Smooth muscle cell (in vitro differentiated cells): ENCODE data around the gene UBN1. TPM values are rescaled to one million over a fixed set of nuclear protein-coding genes. Genes with fewer than 3 reads are reported as not detected.
A peak's percentile ranks its signal among the peaks of the same experiment; 100 is the strongest.

ENCODE experiments used
- DNase-seq: peaks from one replicate; lab custom pipeline; 2025; ENCODE audit not compliant: unreplicated experiment; lab: John Stamatoyannopoulos, UW
- H2AFZ ChIP-seq: fragments of 200-600 bp; sonication (generic); 2 replicates; pipeline ENCODE4 v1.6.0; 2016; ENCODE audit warnings: antibody characterized with exemption, low read depth, mild to moderate bottlenecking
- H3F3A ChIP-seq: fragments of 200-600 bp; sonication (generic); 2 replicates; pipeline ENCODE4 v1.6.0; 2017; ENCODE audit warnings: antibody characterized with exemption, low read depth
- H3K27ac ChIP-seq: fragments of 200-600 bp; sonication (generic); 2 replicates; pipeline ENCODE4 v1.5.1; 2016; ENCODE audit warnings: low read depth, mild to moderate bottlenecking
- H3K27me3 ChIP-seq: fragments of 200-600 bp; sonication (generic); 2 replicates; pipeline ENCODE4 v1.6.1; 2016; ENCODE audit warnings: low read depth, mild to moderate bottlenecking
- H3K36me3 ChIP-seq: fragments of 200-600 bp; sonication (generic); 2 replicates; pipeline ENCODE4 v1.5.1; 2016; ENCODE audit warnings: low read depth
- H3K4me1 ChIP-seq: fragments of 200-600 bp; sonication (generic); 2 replicates; pipeline ENCODE4 v1.5.1; 2016; ENCODE audit warnings: low read depth
- H3K4me2 ChIP-seq: fragments of 200-600 bp; sonication (generic); 2 replicates; pipeline ENCODE4 v1.6.0; 2016; ENCODE audit warnings: mild to moderate bottlenecking
- H3K4me3 ChIP-seq: fragments of 200-600 bp; sonication (generic); 2 replicates; pipeline ENCODE4 v1.5.1; 2016; ENCODE audit warnings: mild to moderate bottlenecking
- H3K79me2 ChIP-seq: fragments of 200-600 bp; sonication (generic); 2 replicates; pipeline ENCODE4 v1.6.0; 2016; ENCODE audit warnings: low read depth, mild to moderate bottlenecking
- H3K9ac ChIP-seq: fragments of 200-600 bp; sonication (generic); 2 replicates; pipeline ENCODE4 v1.6.0; 2016; ENCODE audit warnings: low read depth
- H3K9me3 ChIP-seq: fragments of 200-600 bp; sonication (generic); replicated peaks from 2 replicates; pipeline ENCODE4 v1.5.1; 2016; ENCODE audit warnings: low read depth
- H4K20me1 ChIP-seq: fragments of 200-600 bp; sonication (generic); 2 replicates; pipeline ENCODE4 v1.6.0; 2016; ENCODE audit warnings: low read depth
- WGBS: methylation state at CpG from one replicate; pipeline ENCODE4 v1.1.7; 2016; ENCODE audit warnings: low lambda C conversion rate; 5-methylcytosine and 5-hydroxymethylcytosine counted together
- polyA plus RNA-seq: library from polyadenylated mRNA; unstranded; fragments of >200 nt; fragmentation: Nextera tagmentation; extraction: Ambion mirVana; gene quantifications from 2 replicates; pipeline ENCODE4 v1.2.1, GENCODE V29; 2016
- total RNA-seq: library from RNA; depleted of rRNA; stranded (reverse); fragments of >200 nt; gene quantifications from 2 replicates; pipeline ENCODE4 v1.2.3, GENCODE V29; 2014
- TF ChIP-seq, protein P1 (sequence below): fragments of 200-600 bp; sonication (generic); IDR thresholded peaks from 2 replicates; pipeline ENCODE4 v1.5.1; 2017; ENCODE audit warnings: borderline replicate concordance, mild to moderate bottlenecking, antibody characterized with exemption; ENCODE audit not compliant: insufficient read depth, poor library complexity, severe bottlenecking

UBN1 gene
- total and polyA plus RNA-seq, 2 experiments from 2014 or later: 16.2 to 29.7 TPM

DNA sequence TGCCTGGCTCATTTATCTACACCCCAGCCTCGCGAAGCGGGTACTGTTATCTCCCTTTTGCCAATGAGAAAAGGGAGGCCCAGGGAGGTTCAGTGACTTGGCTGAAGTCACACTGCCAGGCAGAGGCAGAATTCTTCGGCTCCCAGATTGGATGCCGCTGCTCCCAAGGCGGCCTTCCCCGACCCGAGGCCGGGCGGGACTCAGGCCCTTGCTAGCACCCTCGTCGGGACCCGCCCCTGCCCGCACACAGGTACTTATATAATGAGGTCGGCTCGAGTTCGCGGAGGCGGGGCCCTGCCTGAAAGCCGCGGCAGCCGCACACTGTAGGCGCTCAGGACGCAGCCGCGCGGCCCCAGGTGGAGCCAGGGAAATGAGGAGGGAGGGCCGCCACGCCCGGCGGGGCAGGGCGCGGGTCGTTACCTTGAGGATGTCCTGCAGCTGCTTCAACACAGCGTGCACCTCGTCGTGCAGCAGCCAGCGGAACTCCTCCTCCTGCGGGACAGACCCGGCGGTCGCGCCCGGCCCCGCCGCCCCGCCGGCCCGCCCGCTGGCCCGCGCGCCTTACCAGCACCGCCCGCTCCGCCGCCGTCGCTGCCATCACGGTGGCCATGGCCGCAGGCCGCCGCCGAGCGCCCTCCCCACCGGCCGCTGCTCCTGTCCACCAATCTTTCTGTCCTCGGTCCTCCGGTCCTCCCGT, 45.2 kb upstream of the UBN1 start, which contains the start of gene ROGDI:
TSS of gene ROGDI (minus strand) at position 672 of the 697 bp plus-strand sequence. CDS start at position 610, 62 bp downstream.
- no peaks in the 10 kb centered on the region for H4K20me1 ChIP-seq
- peaks cover 25% of the 10 kb centered on the region for H3F3A ChIP-seq
- H3K4me1 ChIP-seq: peaks cover 8% of the 10 kb centered on the region
- WGBS: under 1% methylated on average over 37 of the region's 70 CpGs
- peak within 1 kb of the TSS; percentile 59 for H3K27ac ChIP-seq
- H3K27me3 ChIP-seq: no peaks in the 10 kb centered on the region
- peak within 1 kb of the TSS; percentile 86 for H3K4me3 ChIP-seq
- no peaks in the 10 kb centered on the region for H3K9me3 ChIP-seq
- peaks cover 4% of the 10 kb centered on the region for H3K79me2 ChIP-seq
- peaks cover 3% of the 10 kb centered on the region for H3K36me3 ChIP-seq
- peak within 1 kb of the TSS; percentile 55 for H3K9ac ChIP-seq
- no peak for DNase-seq
- TF ChIP-seq, protein P1, sequence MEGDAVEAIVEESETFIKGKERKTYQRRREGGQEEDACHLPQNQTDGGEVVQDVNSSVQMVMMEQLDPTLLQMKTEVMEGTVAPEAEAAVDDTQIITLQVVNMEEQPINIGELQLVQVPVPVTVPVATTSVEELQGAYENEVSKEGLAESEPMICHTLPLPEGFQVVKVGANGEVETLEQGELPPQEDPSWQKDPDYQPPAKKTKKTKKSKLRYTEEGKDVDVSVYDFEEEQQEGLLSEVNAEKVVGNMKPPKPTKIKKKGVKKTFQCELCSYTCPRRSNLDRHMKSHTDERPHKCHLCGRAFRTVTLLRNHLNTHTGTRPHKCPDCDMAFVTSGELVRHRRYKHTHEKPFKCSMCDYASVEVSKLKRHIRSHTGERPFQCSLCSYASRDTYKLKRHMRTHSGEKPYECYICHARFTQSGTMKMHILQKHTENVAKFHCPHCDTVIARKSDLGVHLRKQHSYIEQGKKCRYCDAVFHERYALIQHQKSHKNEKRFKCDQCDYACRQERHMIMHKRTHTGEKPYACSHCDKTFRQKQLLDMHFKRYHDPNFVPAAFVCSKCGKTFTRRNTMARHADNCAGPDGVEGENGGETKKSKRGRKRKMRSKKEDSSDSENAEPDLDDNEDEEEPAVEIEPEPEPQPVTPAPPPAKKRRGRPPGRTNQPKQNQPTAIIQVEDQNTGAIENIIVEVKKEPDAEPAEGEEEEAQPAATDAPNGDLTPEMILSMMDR: no peak
- peak within 1 kb of the TSS; percentile 97 for H3K4me2 ChIP-seq
- H2AFZ ChIP-seq: peak within 1 kb of the TSS; percentile 70

DNA sequence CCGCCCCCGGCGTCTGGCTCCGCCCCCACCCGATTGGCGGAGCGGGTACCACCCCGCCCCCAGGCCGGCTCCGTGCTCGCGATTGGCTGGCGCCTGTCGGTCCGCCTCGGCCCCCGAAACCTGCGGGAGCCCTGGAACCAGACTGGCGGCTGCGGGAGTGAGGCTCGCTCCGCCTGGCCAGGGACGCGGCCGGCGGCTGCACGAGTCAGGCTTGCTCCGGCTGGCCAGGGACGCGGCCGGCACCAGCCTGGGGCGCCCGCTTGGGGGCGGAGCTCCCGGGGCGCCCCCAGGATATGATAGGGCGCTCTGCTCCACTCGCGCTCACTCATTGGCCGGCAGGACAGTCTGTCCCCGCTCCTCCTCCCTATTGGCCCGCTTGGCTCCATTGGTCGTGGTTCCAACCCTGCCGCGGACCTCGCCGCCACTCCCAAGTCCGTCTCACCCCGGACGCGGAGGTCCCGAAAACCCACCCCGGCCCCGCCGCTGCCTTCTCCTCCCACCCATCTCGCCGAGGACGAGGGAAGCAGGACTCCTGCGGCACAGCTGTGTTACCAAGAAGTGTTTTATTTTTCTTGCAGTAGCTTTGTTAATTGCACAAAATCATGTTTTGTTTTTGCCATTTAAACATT, 44.5 kb upstream of the UBN1 start:
- Histone ChIP-seq H3K9ac (peak overlapping the region; percentile 55), H3K27ac (peak overlapping the region; percentile 59)
- WGBS: 2% methylated on average over 50 of the region's 59 CpGs

DNA sequence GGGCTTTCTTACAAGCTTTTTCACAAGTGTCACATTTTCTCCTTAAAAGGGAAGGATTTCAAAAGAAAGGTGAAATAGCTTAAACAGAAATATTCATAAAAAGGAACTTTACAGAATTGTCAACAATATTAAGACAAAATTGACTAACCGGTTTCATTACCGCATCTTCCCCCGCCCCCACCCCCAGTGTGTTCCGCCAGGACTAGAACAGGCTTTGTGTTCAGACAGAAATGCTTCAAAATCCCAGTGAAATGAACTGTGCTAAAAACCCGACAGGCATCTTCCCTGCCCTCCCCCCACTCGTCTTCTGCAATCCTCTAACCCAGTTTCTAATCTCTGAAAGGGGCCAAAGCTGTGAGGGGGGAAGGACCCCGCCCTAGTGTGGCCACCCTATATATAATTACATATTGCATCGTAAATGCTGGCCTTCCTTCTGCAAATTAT, 43.9 kb upstream of the UBN1 start:
- Histone ChIP-seq H2AFZ (no peak overlapping the region), H3K4me1 (peaks cover 8% of the 10 kb centered on the region), H4K20me1 (no peaks in the 10 kb centered on the region), H3K36me3 (peaks cover 10% of the 10 kb centered on the region), H3K27me3 (no peaks in the 10 kb centered on the region), H3F3A (peaks cover 25% of the 10 kb centered on the region), H3K4me2 (peak overlapping the region; percentile 97), H3K27ac (peak overlapping the region; percentile 59), H3K79me2 (peaks cover 4% of the 10 kb centered on the region), H3K9me3 (no peaks in the 10 kb centered on the region), H3K9ac (peak overlapping the region; percentile 55), H3K4me3 (peak overlapping the region; percentile 86)
- 36% methylated on average over 8 of the region's 8 CpGs for WGBS
- TF ChIP-seq, protein P1: no peak
- no peak for DNase-seq

More for the DNA sequence above, 44.5 kb upstream of the UBN1 start:
- Histone ChIP-seq H3K4me1 (peaks cover 8% of the 10 kb centered on the region), H4K20me1 (no peaks in the 10 kb centered on the region), H3K4me3 (peak overlapping the region; percentile 86), H2AFZ (peak overlapping the region; percentile 70), H3K9me3 (no peaks in the 10 kb centered on the region), H3K36me3 (peaks cover 9% of the 10 kb centered on the region), H3K4me2 (peak overlapping the region; percentile 97), H3K27me3 (no peaks in the 10 kb centered on the region), H3K79me2 (peaks cover 4% of the 10 kb centered on the region), H3F3A (peaks cover 25% of the 10 kb centered on the region)
- TF ChIP-seq, protein P1: no peak
- peak; percentile 94 for DNase-seq
